Activated CD8-positive, alpha-beta memory T cell treated with anti-CD3 and anti-CD28 coated beads, Interleukin-2, amount 50 U/mL, for 48 hours (primary cell): ENCODE data around the gene LRP2BP.
"Not testable (repeated sequence)": the region's sequence is repeated elsewhere in the genome, so short reads cannot be mapped to it uniquely, and the experiment has no call there.

Experiments
- DNase-seq: peaks from one replicate; pipeline ENCODE4 v3.0.0-alpha.2; 2020

LRP2BP gene

DNA sequence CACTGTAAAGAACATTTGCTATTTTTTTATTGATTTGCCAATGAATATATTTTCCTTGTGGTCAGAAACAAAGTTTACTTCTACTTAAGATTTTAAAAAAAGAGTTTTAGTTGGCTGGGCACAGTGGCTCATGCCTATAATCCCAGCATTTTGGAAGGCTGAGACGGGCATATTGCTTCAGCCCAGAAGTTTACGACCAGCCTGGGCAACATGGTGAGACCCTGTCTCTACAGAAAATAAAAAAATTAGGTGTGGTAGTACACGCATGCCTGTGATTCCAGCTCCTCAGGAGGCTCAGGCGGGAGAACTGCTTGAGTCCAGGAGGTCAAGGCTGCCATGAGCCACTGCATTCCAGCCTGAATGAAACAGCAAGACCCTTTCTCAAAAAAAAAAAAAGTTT is 36.8 kb downstream of the LRP2BP start:
- DNase-seq: no peak

DNA sequence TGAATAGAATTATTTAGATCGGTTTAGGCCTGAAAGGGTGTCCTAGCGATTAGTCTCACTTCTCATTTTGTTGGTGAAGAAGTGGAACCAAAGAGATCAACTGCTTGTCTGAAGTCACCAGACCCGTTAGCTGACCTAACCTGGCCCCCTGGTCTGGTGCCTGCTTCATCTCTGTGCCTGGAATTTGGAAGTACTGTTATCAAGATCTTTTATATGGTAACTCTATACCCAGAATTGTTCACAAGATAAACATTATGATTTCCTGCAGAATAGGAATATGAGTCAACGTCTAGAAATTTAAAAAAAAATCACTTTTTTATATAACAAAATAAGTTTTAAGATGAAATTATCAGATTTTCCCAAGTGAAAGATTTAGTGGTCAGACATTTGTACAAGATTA is 37.2 kb downstream of the LRP2BP start:
- DNase-seq: no peak

DNA sequence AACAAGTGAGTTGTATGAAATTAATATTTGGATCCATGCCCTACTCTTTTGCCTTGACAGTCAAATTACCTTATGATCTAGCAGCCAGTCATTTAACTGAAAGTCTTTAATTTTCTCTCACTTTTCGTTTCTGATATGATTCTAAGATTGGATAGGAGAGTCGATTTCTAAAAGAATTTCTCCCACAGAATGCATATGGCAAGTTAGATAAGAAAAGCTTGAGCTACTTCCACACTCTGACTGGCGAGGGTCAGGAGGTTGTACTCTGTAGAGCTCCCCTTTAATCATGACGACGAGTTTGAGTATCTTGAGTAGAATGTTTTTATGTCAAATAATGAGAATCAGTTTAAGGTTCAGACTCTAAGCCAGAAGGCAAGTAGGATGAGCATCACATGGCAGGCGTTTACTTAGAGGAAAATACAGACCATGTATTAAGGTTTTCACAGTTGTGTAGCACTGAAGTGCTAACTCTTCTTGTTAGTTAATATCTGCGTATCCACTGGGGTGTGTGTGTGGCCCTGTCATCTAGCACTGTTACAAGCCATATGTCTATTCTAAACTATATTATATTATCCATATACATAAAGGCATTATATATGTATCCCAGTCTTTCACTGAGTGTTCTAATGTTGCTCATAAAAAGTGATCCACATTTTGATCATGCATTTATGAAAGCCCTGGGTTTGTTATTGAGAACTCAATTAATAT is 37.8 kb downstream of the LRP2BP start:
- DNase-seq: no peak

DNA sequence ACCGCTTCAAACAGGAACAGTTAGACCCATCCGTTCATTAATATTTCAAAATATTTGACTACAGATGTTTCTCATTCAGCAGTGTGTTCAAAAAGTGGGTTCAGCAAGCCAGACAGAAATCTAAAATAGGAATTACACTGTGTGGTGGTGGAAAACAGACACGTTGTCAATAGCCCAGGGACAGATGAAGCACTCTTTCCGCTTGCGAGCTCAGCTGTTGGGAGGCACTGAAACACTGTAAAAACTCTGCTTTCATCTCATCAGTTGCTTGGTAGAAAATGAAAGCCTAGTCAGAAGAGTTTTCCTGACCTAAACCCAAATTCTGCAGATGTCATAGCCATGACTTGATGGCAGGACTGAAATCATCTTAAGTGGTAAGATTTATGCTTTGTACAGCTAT is 38.5 kb downstream of the LRP2BP start:
- no peak for DNase-seq

DNA sequence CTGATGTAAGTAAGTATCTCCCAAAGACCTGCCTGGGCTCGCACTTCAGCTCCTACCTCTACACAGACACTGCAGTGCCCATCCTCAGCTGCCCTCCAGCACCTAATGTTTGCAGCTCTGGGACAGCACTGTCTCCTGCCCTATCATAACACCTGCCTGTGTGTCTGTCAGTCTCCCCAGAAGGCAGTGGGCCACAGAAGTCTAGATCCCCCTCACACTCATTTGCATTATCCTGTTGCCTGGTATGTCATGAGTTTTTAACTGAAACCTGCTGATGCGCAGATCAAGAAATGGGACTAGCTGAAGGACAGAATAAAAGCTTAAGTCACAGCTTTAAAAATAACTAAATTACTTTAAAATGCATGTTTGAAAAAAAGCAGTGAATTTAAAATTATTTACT is 43.0 kb downstream of the LRP2BP start:
- DNase-seq: no peak

DNA sequence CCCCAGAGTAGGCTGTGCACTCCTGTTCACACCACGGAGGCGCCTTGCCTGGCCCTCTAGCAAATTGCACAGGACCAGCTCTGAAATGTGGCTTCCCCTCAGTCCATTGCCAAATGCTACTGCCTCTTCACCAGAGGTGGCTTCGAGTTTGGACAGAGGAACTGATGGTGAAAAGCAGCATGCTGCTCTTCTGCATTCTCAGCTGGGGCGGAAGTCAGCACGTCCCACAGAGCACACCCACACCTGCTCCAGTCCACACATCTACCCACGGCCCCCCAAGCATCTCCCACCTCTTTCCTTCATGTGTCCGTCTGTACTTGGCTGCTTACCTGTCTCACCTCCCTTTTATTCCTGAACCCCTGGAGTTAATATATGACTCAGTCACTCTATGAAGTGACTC is 43.5 kb downstream of the LRP2BP start:
- no peak for DNase-seq

DNA sequence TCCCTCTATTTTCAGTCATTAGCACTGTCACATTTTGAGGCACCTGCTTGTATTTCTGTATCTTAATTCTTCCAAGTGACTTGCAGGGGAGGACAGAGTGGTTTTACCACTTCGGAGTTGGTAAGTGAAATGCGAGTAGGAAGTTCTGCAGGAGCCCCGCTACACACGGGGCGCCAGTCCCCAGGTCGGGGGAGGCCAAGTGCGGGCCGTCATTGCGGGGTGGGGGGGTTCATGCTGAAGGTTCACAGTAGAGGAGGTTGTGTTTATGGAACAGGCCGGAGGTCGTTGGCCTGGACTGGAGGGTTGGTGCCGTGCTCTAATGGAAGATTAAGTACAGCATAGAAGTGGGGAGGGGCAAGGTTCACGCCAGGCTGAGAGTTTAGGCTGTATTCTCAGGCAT is 44.0 kb downstream of the LRP2BP start:
- no peak for DNase-seq

DNA sequence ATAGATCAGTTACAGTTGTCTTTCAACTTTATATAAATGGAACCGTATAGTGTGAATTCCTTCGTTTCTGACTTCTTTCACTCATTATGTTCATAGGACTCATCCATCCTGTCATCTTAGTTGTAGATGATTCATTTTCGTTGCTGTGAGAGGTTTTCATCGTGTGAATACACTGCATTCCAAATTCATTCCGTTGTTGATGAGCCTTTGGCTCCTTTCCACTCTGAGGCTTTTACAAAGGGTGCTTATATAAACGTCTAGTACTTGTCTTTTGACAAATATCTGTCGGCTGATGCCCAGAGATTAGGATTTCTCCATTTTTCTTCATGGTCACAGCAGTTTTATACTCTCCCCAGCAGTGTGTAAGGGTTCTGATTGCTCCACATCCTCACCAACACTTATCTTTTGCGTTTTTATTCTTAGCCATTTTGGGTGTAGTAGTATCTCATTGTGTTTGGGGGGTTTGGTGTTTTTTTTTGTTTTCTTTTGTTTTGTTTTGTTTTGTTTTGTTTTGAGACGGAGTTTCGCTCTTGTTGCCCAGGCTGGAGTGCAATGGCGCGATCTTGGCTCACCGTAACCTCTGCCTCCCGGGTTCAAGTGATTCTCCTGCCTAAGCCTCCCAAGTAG is 48.6 kb downstream of the LRP2BP start:
- no peak for DNase-seq

DNA sequence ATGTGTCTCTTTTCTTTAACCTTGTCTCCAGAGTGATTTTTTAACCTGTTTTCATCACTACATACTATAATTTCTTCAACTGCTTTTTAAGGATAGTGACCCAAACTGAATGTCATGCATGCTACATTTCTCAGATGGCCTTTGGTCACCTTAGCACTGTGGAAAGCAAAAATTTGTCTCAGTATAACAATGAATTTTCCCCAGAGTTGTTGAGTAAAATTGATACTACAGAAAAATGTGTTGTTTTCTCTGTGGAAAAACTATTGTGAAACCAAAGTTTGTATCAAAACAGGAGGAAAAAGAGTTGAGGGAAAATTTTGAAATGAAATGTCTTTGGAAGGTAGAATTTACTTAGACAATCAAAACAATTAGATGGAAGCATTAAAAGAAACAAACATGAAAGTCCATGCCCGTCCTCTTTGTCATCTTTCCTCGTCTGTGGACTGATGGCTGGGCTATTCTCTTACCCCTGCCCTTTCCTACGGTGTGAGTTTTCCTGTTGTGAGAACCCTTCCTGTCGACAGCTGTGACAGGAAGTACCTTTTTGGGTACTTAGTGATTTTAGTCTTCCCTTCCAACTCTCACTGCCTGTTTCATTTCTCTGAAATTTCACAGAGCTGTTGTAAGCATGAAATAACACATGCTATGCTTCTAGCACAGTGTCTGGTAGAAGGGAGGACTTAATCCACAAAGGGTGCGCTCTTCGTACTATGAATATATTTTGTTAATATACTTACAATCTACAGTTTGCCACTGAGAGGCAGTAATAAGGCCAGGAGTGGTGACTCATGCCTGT is 50.8 kb downstream of the LRP2BP start:
- no peak for DNase-seq

DNA sequence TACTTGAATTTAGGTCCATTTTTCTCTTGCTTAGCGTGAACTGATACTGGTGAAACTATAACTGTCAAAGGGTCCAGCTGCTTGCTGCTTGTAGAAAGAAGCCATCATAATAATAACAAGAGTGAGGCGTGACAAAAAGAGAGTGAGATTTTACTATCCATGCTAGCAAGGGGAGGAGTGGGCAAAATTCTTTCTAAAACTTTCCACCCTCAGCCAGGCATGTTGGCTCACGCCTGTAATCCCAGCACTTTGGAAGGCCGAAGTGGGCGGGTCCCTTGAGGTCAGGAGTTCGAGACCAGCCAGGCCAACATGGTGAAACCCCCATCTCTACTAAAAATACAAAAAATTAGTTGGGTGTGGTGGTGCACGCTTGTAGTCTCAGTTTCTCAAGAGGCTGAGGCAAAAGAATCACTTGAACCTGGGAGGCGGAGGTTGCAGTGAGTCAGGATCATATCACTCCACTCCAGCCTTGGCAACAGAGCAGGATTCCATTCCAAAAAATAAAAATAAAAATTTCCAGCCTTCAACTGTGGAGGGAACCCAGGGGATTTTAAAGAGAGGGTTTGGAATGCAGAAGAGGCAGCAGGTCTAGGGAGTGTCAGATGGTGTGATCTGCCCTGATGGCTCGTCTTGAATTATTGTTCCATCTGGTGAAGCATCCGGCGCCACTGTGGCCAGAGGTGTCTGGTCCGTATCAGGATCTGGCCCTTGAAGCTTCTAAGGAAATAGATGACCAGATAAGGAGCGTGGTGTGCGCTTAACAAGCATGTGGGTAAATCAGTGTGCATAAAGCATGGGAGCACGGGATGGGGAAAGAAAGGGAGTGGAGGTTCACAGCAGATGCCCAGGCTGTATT is 51.8 kb downstream of the LRP2BP start:
- DNase-seq: no peak

DNA sequence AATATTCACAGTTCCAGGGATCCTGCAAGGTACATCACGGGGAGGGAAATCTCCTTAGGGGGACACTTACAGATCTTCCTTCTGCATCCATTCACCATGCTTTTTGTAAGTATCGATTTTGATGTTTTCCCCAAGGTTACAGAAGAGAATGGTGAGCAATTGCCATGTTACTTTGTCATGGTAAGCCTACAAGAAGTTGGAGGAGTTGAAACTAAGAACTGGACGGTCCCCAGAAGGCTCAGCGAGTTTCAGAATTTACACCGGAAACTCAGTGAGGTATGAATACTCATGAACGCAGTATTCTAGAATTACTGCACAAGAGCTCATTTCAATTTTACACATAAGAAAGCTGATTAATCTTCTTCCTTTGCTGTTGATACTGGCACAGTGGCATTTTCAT is 53.9 kb downstream of the LRP2BP start:
- no peak for DNase-seq

DNA sequence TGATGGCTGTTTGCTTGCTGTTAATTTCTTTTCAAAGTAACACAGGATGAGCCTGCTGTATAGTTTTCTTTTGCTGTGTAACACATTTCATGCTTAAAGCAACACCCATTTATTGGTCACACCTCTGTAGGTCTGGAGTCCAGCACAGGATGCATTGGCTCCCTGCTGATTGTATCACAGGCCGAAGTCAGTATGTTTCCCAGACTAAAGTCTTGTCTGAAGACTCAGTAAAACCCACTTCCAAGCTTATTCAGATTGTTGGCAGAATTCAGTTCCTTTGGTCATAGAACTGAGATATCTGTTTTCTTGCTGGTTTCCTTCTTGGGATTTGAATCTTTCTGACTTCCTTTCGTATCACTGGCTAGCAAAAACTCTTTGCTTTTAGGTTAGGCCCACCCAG is 54.3 kb downstream of the LRP2BP start:
- no peak for DNase-seq

DNA sequence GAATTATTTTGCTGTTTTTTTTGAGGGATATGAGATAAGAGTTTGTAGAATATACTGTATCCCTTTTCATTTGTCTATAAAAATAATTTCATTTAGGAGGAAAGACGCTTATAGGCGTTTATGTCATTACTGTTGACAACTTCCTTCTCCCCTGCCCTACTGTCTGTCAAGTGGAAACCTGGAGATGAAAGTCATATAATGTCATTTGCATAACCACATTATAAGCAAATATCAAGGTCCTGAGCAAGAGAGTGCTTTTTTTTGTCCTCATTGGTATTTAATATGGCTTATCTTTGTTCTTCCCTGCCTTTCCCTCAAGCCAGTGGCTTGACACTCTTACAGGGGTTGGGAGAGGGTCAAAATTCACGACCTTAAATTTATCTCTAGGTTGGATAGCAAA is 55.8 kb downstream of the LRP2BP start:
- no peak for DNase-seq

DNA sequence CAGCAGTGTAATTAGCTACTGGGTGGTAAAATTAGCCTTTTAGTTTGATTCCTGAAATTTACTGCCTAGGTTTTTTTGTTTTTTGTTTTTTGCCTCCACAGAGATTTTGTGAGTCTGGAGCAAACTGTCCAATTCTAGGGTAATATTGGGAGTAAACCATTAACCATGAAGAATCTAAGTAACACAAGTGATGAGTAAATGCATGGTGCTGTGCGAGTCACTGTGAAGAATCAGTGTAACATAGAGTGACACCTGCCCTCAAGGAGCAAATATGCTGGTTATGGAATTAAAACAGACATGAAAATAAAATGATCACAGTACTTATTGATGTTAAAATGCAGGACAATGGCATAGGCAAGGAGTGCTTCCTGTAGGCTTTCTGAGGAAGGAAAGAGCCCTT is 60.1 kb downstream of the LRP2BP start:
- DNase-seq: no peak

DNA sequence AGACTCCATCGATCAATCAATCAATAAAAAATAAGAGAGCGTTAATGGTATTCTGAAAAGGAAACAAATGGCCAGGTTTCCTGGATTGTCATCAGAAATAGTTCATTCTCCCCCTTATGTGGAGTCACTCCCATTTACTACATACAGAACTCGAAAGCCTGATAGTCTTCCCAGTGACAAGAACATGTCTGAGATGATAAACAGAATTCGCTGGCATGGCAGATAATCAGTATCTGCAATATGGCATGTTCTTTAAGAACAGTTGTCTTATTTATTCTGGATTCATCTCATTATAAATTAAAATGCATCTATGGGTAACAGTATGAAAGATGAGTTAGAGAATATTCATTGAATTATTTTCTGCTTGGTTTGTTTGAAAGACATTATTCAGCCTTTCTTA is 61.4 kb downstream of the LRP2BP start:
- no peak for DNase-seq

DNA sequence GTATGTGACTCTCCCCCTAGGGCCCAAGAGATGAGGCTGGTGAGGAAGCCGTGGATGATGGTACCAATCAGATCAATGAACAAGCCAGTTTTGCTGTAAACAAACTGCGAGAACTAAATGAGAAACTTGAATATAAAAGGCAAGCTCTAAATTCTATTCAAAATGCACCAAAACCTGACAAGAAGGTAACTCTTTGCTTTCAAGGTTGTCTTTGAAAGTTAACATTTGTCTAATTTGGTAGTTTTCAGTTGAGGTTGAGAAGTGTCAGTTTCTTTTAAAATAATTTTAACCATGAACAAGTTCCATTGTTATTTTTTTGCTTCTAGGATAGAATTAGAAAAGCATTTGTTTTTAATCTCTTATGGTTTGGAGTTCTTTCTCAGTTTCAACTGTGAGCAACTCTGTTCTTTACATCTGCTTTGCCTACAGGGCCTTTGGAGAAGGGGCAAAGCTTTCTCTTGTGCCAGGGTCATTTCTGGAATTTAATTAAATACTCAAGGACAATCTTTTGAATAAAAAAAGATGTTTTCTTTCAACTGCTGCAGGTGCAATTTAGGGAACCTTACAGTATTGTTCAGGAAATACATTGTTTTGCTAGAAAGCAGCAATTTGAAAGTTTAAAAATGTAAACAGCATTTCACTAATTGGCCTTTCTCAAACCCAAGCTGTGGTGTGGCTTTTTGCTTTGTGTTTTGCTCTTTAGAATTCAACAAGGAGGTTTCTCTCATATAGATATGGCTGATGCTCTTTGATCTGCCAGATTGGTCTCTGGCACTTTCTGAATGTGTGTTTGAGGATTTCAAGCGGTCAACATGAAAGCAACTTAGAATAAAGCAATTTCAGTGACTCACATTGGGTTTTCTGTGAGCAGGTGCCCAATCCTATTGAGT is 62.9 kb downstream of the LRP2BP start:
- DNase-seq: no peak

DNA sequence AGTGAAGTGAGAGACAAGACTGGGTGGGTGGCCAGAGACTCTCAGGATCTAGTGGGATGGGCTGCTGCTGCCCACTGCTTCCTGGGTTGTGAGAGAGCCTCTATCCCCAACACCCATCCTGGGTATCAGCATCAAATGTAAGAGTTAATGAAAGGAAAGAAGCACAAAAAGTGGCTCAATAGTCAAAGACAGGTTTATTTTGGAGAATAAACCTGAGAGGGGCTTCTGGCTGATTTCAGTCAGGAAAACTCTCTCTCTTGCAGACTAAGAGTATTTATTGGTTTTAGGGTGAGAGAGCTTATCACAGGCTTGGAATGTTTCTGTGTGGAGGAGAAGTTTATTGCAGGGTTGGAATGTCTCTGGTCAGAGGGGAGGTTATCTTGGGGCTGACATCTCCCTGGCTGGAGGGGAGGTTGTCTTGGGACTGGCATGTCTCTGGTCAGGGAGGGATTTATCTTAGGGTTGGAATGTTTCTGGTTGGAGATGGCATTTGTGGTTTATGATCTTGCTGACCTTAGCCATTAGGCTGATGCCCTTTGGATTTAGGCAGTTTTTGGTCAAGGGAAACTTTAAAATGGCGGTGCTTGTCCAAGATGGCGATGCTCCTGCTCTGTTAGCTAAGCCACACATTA is 65.7 kb downstream of the LRP2BP start:
- DNase-seq: not testable (repeated sequence)

DNA sequence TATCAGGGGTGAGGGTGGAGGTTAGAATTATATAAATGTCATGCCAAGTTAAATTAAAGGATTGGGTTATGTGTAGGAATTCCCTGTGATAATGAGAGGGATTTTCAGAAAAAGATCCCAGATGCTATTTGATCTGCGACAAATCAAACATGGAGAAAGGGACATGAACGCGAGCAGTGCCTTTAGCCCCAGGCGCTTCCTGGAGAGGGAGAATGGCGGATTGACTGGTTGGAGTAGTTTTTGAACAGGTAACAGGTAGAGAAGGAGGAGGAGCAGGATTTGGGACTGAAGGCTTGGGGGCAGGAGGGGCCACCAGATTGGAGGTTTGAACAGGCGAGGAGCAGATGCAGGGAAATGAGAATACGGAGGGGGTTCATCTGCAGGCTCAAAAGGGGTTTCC is 67.1 kb downstream of the LRP2BP start:
- DNase-seq: no peak

DNA sequence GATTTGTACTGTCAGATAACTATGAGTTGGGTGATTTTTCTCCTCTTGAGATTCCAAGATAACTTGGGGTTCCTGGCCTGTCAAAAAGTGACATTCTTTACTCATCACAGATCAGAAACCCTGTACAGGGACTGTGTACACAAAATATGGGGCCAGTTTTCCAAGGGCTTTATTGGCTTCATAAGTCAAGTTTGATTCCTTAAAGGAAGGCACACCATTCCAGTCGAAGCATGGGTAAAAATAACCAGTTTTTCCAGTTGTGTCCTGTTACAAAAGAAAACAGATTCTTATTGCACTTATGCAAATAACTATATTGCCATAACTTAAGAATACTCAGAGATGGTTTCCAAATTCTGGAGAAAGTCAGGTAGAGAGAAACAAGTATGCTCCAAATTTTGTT is 70.0 kb downstream of the LRP2BP start:
- DNase-seq: not testable (repeated sequence)

DNA sequence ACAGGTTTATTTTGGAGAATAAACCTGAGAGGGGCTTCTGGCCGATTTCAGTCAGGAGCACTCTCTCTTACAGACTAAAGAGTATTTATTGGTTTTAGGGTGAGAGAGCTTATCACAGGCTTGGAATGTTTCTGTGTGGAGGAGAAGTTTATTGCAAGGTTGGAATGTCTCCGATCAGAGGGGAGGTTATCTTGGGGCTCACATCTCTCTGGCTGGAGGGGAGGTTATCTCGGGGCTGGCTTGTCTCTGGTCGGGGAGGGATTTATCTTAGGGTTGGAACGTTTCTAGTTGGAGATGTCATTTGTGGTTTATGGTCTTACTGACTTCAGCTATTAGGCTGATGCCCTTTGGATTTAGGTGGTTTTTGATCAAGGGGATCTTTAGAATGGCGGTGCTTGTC is 71.4 kb downstream of the LRP2BP start:
- DNase-seq: not testable (repeated sequence)

DNA sequence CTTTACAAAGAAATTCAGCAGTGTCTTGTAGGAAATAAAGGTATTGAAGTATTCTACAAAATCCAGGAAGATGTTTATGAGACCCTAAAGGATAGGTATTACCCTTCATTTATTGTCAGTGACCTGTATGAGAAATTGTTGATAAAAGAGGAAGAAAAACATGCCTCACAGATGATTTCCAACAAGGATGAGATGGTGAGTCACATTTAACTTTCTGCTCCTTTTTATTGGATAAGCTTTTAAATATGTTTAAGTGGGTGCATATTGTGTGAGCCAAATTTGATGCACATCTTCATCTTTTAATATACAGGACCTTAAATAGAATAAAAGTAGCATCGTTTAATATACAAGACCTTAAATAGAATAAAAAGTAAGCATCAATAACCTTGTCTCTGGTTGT is 72.1 kb downstream of the LRP2BP start:
- DNase-seq: no peak

DNA sequence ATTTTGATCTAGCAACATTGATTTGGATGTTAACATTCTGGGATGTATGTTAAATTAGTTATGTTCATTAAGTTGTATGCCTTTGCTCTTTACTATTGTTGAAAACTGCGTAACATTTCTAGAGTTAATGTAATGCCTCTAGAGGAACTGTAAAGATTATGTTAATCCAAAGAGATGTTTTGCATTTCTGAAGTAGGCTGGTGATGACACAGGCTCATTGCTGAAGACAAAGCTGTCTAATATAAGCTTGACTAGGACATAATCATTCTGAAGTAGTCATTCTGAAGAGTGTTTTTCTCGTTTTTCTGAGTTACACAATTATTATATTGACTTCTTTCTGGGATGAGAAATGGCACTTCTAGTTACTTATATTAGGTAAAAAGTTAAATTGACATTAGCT is 72.9 kb downstream of the LRP2BP start:
- DNase-seq: no peak
